IMR-90 (cell line): ENCODE results near the gene TECTB. TPM values are rescaled to one million over a fixed set of nuclear protein-coding genes. Genes with fewer than 3 reads are reported as not detected.
A peak's percentile ranks its signal among the peaks of the same experiment; 100 is the strongest.

Experiments
- ATAC-seq: fragments of 200-7000 bp; cut with Tn5 transposase; 2 replicates; pipeline ENCODE4 v1.9.1; 2020; ENCODE audit warnings: low read depth, mild to moderate bottlenecking, moderate library complexity
- BruUV-seq: library from RNA; stranded (reverse); fragments of 400-500 nt; replicated peaks from 2 replicates; lab custom pipeline; 2021; lab: Mats Ljungman, UMichigan
- CTCF ChIA-PET: fragments of 300-600 bp; formaldehyde crosslinking; extraction: SDS; loops from one replicate; lab custom pipeline; 2021; ENCODE audit warnings: antibody characterized with exemption; lab: Yijun Ruan, JAX
- POLR2A ChIA-PET: fragments of 300-600 bp; sonication (Branson Sonifier 250); formaldehyde crosslinking; loops from one replicate; lab custom pipeline; 2022; ENCODE audit warnings: antibody characterized with exemption; ENCODE audit not compliant: unreplicated experiment; lab: Charles Lee
- DNase-seq: peaks from one replicate; pipeline ENCODE4 v3.0.0; 2013
- H2AFZ ChIP-seq: replicated peaks from 2 replicates; pipeline ENCODE3; 2013; ENCODE audit warnings: low read length, mild to moderate bottlenecking; ENCODE audit not compliant: poor library complexity
- H2AK5ac ChIP-seq: 2 replicates; pipeline ENCODE4 v1.6.1; 2013; ENCODE audit warnings: low read depth, low read length, inconsistent platforms
- H2AK9ac ChIP-seq: replicated peaks from 2 replicates; pipeline ENCODE3; 2013; ENCODE audit warnings: mild to moderate bottlenecking, low read depth, low read length, moderate library complexity; ENCODE audit not compliant: poor library complexity
- H2BK120ac ChIP-seq: 2 replicates; pipeline ENCODE4 v1.6.1; 2013; ENCODE audit warnings: low read depth, low read length, inconsistent platforms
- H2BK15ac ChIP-seq: 3 replicates; pipeline ENCODE4 v1.6.1; 2013; ENCODE audit warnings: low read depth, low read length, inconsistent platforms
- H2BK20ac ChIP-seq: 2 replicates; pipeline ENCODE4 v1.6.1; 2013; ENCODE audit warnings: low read depth, mild to moderate bottlenecking, inconsistent platforms, low read length, moderate library complexity
- H2BK5ac ChIP-seq: 2 replicates; pipeline ENCODE4 v1.6.1; 2013; ENCODE audit warnings: mild to moderate bottlenecking, low read depth, low read length, inconsistent platforms; ENCODE audit not compliant: poor library complexity, severe bottlenecking
- H3K14ac ChIP-seq: replicated peaks from 2 replicates; pipeline ENCODE4 v1.6.1; 2013; ENCODE audit warnings: low read depth, low read length, inconsistent platforms
- H3K18ac ChIP-seq: 2 replicates; pipeline ENCODE4 v1.6.1; 2013; ENCODE audit warnings: low read depth, low read length, control low read depth
- H3K23ac ChIP-seq: 2 replicates; pipeline ENCODE4 v1.6.1; 2013; ENCODE audit warnings: low read depth, low read length, inconsistent platforms
- H3K27ac ChIP-seq: 2 replicates; pipeline ENCODE4 v1.5.1; 2013; ENCODE audit warnings: mild to moderate bottlenecking, control low read depth, low read length; ENCODE audit not compliant: insufficient read depth
- H3K27me3 ChIP-seq: 2 replicates; pipeline ENCODE4 v1.6.1; 2013; ENCODE audit warnings: low read length; ENCODE audit not compliant: control insufficient read depth, insufficient read depth
- H3K36me3 ChIP-seq: 2 replicates; pipeline ENCODE4 v1.6.1; 2013; ENCODE audit warnings: low read length, mixed read lengths; ENCODE audit not compliant: control insufficient read depth, insufficient read depth
- H3K4ac ChIP-seq: 2 replicates; pipeline ENCODE4 v1.6.1; 2013; ENCODE audit warnings: low read depth, low read length, inconsistent platforms
- H3K4me1 ChIP-seq: 2 replicates; pipeline ENCODE4 v1.6.1; 2013; ENCODE audit warnings: low read length, mixed read lengths; ENCODE audit not compliant: control insufficient read depth, insufficient read depth
- H3K4me2 ChIP-seq: 2 replicates; pipeline ENCODE4 v1.6.1; 2013; ENCODE audit warnings: low read depth, mild to moderate bottlenecking, control low read depth, low read length, moderate library complexity
- H3K4me3 ChIP-seq: 2 replicates; pipeline ENCODE4 v1.5.1; 2013; ENCODE audit warnings: low read depth, mild to moderate bottlenecking, control low read depth, low read length, moderate library complexity; ENCODE audit not compliant: insufficient read depth
- H3K56ac ChIP-seq: 2 replicates; pipeline ENCODE4 v1.6.1; 2013; ENCODE audit warnings: low read length, inconsistent platforms; ENCODE audit not compliant: insufficient read depth; ENCODE audit errors: extremely low read depth
- H3K79me1 ChIP-seq, 2 experiments: 2 replicates each; pipeline ENCODE4 v1.6.1; 2013; ENCODE audit warnings: low read length in 2 of 2, inconsistent platforms in 1 of 2, low read depth in 1 of 2
- H3K9ac ChIP-seq: 2 replicates; pipeline ENCODE4 v1.6.1; 2013; ENCODE audit warnings: low read depth, low read length, control low read depth
- H3K9me1 ChIP-seq: 2 replicates; pipeline ENCODE4 v1.6.1; 2013; ENCODE audit warnings: low read length, inconsistent platforms; ENCODE audit not compliant: insufficient read depth
- H3K9me3 ChIP-seq: 2 replicates; pipeline ENCODE4 v1.6.1; 2013; ENCODE audit warnings: low read length; ENCODE audit not compliant: control insufficient read depth, insufficient read depth
- H4K20me1 ChIP-seq: 2 replicates; pipeline ENCODE4 v1.6.1; 2013; ENCODE audit warnings: low read length, inconsistent platforms; ENCODE audit not compliant: insufficient read depth
- H4K5ac ChIP-seq: 2 replicates; pipeline ENCODE4 v1.6.1; 2013; ENCODE audit warnings: mild to moderate bottlenecking, low read depth, low read length, control low read depth
- H4K8ac ChIP-seq, 2 experiments: 2 replicates each; pipeline ENCODE4 v1.6.1; 2013; ENCODE audit warnings: low read depth in 2 of 2, low read length in 2 of 2, control low read depth in 1 of 2, inconsistent platforms in 1 of 2
- H4K91ac ChIP-seq: 2 replicates; pipeline ENCODE4 v1.6.1; 2013; ENCODE audit warnings: low read depth, low read length, inconsistent platforms; ENCODE audit not compliant: insufficient read depth
- CHD1 ChIP-seq: IDR thresholded peaks from 2 replicates; pipeline ENCODE4 v1.6.1; 2012; ENCODE audit warnings: low read depth, low read length, improper control_type of control experiment
- ELK1 ChIP-seq: fragments of 150-350 bp; IDR thresholded peaks from 2 replicates; pipeline ENCODE4 v1.6.1; 2016; ENCODE audit warnings: low read depth, mild to moderate bottlenecking, low read length, moderate library complexity, borderline replicate concordance
- FOS ChIP-seq: fragments of 150-350 bp; IDR thresholded peaks from 2 replicates; pipeline ENCODE4 v1.6.1; 2016; ENCODE audit warnings: low read depth, low read length
- MAFK ChIP-seq: IDR thresholded peaks from 2 replicates; pipeline ENCODE4 v1.6.1; 2012; ENCODE audit warnings: low read depth, low read length, improper control_type of control experiment
- WGBS, 2 experiments: methylation state at CpG; one replicate each; pipeline versions ENCODE4 v1.1.5 to v1.1.7; 2013; ENCODE audit warnings: missing lambda C conversion rate in 2 of 2; ENCODE audit not compliant: insufficient read length in 1 of 2; ENCODE audit errors: extremely low coverage in 2 of 2; 5-methylcytosine and 5-hydroxymethylcytosine counted together
- dilution Hi-C: fragments of 300-500 bp; cut with HindIII; formaldehyde crosslinking; loops from one replicate; pipeline ENCODE4 v1.14.3; 2018; ENCODE audit warnings: low sequenced_read_pairs; ENCODE audit not compliant: unreplicated experiment
- in situ Hi-C: fragments of 300-500 bp; cut with MboI; formaldehyde crosslinking; loops from 3 replicates; pipeline ENCODE4 v1.14.3; 2019; ENCODE audit warnings: low sequenced_read_pairs, inconsistent platforms, mixed read lengths
- intact Hi-C: fragments of 100-400 bp; cut with micrococcal nuclease; formaldehyde crosslinking; loops from 2 replicates; pipeline ENCODE4 v1.10.0; 2022
- polyA plus RNA-seq, 3 experiments: library from polyadenylated mRNA; depleted of rRNA; stranded (reverse); fragments of >200 nt; gene quantifications; 2 replicates each; pipeline ENCODE4 v1.2.3, GENCODE V29; 2012; ENCODE audit warnings: low replicate concordance in 1 of 3
- total RNA-seq: library from RNA; depleted of rRNA; stranded (reverse); fragments of >200 nt; gene quantifications from 2 replicates; pipeline ENCODE4 v1.2.3, GENCODE V29; 2012

Gene TECTB
- total and polyA plus RNA-seq, 2 of the 4 experiments (the other 2 are of a cell fraction): not detected

GRCh38 chr10:112244197-112244596 is 39.0 kb upstream of the TECTB start:
- Histone ChIP-seq H3K79me1 (no peaks in the 10 kb centered on the region), H3K23ac (no peak overlapping the region), H2BK120ac (peak overlapping the region; percentile 59; the same call in 1 of the 2 replicates), H4K20me1 (no peaks in the 10 kb centered on the region), H3K56ac (no peak overlapping the region), H4K91ac (peak overlapping the region; percentile 84), H2BK5ac (no peak overlapping the region), H4K8ac (peak overlapping the region in 1 of 2 experiments; percentile 50; a peak in 1 of 4 replicates), H2BK15ac (no peak overlapping the region), H3K27me3 (no peaks in the 10 kb centered on the region), H3K4ac (peak overlapping the region; percentile 10; the same call in 1 of the 2 replicates), H2AK9ac (no peak overlapping the region), H3K4me3 (no peak overlapping the region), H3K4me2 (no peak overlapping the region), H3K4me1 (peaks cover 2% of the 10 kb centered on the region; the same call in 1 of the 2 replicates), H3K14ac (no peak overlapping the region), H3K9me3 (peaks cover 16% of the 10 kb centered on the region), H3K9me1 (no peaks in the 10 kb centered on the region), H3K36me3 (no peaks in the 10 kb centered on the region), H2BK20ac (no peak overlapping the region), H2AK5ac (no peak overlapping the region), H3K27ac (no peak overlapping the region), H2AFZ (no peak overlapping the region), H4K5ac (peak overlapping the region; percentile 72; the same call in 1 of the 2 replicates), H3K9ac (no peak overlapping the region), H3K18ac (peak overlapping the region; percentile 93)
- no peak for TF ChIP-seq CHD1
- no peak for TF ChIP-seq FOS
- no peak for TF ChIP-seq MAFK
- TF ChIP-seq ELK1: no peak
- peak; percentile 75 for ATAC-seq
- no CpG with 5 or more reads among the region's 2 CpGs for WGBS, 2 experiments
- ChIA-PET CTCF (no interaction called here), POLR2A (no interaction called here)
- dilution Hi-C loops: no loop called here
- intact Hi-C loops: no loop called here
- DNase-seq: peak; percentile 71
- no TSS peak for BruUV-seq
- in situ Hi-C loops: no loop called here
